ENCODE measurements around the gene PEX26. TPM values are rescaled to one million over a fixed set of nuclear protein-coding genes. Genes with fewer than 3 reads are reported as not detected.

The PEX26 gene
- total and polyA plus RNA-seq, 2 of the 13 experiments (the other 11 are each of a cell fraction or from before 2014, with no cell fraction given), result 10.6 to 25.1 TPM

DNA sequence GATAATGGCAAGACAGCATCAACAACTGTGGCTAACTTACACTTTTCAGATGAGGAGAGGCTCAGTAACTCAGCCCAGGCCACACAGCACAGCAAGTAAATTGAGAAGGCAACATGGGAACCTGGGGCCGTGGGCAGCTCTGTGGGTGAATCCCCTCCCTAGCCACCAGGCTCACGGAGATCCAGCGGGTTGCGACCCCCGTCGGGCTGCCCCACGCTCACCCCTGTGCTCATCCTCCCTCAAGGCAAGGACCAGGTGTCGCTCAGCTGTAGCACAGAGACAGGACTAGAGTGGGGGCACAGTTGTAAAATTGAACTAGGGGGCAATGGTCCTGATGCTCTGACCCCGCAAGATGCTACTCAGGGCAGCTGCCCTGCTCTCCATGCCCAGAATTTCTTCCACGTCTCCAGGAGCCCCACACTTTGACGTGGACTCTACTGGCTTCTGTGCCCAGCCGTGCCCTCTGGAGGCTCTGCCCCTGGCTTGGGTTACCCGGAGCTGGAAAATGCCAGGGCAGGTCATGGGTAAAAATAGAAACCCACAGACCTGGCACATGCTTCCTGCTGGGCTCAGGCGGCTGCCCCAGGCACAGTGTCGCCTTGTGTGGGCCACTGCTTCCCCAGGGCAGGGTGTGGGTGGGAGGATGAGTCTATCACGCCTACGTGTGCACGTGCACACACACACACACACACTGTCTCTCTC lies 41.8 kb downstream of the PEX26 start:
- Histone ChIP-seq H3K4me2 (ENCODE audit: low read depth, low read length) (no peak overlapping the region), H4K20me1 (ENCODE audit: insufficient read depth, low read length) (no peaks in the 10 kb centered on the region), H3K36me3 (replicated peaks in 1 of 2; ENCODE audit: control insufficient read depth in 1 of 2, insufficient read depth in 2 of 2, low read length in 2 of 2) (no peaks in the 10 kb centered on the region), H3K79me2 (ENCODE audit: insufficient read depth, low read length) (no peaks in the 10 kb centered on the region), H3K27ac (ENCODE audit: extremely low read length, insufficient read depth, low read length) (no peak overlapping the region), H3K4me3 (replicated peaks in 1 of 3; ENCODE audit: insufficient read depth in 1 of 3, low read depth in 2 of 3, low read length in 3 of 3) (no peak overlapping the region), H3K9ac (ENCODE audit: insufficient read depth, low read depth, low read length) (no peak overlapping the region), H3K27me3 (ENCODE audit: control insufficient read depth in 1 of 2, insufficient read depth in 2 of 2, low read length in 2 of 2) (peaks cover 2 to 10% of the 10 kb centered on the region in 2 experiments; a peak in 3 of 5 replicates), H2AFZ (ENCODE audit: low read length) (no peak overlapping the region), H3K4me1 (ENCODE audit: insufficient read depth, low read length) (peaks cover 7% of the 10 kb centered on the region), H3K9me3 (ENCODE audit: low read length) (no peaks in the 10 kb centered on the region)
- intact Hi-C loops (cut with micrococcal nuclease; ENCODE audit: unreplicated experiment), result no loop called here
- no peak for ATAC-seq
- in situ Hi-C loops (cut with HindIII; ENCODE audit: extremely low pct_ligation_motif_present, low pct_unique_long_range_greater_than_20kb), result no loop called here
- FAIRE-seq, result no peak
- ChIA-PET POLR2A (no interaction called here), CTCF (ENCODE audit: low intra/inter-chr PET ratio, low total read pairs) (no interaction called here)
- WGBS (ENCODE audit: low lambda C conversion rate), result 71% methylated on average over 12 of the region's 18 CpGs
- DNase-seq (ENCODE audit: low spot score), result no peak
- no TSS peak for BruUV-seq (replicated peaks)
- TF ChIP-seq ZNF75D (CRISPR knock-in tag; IDR thresholded peaks at IDR 0.05; ENCODE audit: borderline replicate concordance) (no peak), NFYB (CRISPR knock-in tag; IDR thresholded peaks at IDR 0.05) (no peak), ZNF512B (CRISPR knock-in tag; IDR thresholded peaks at IDR 0.05; ENCODE audit: borderline replicate concordance) (no peak), HIVEP1 (CRISPR knock-in tag; IDR thresholded peaks at IDR 0.05) (no peak), YEATS4 (CRISPR knock-in tag; IDR thresholded peaks at IDR 0.05; ENCODE audit: borderline replicate concordance) (no peak), ZBTB7B (CRISPR knock-in tag; IDR thresholded peaks at IDR 0.05) (no peak), PHF20 (CRISPR knock-in tag; IDR thresholded peaks at IDR 0.05) (no peak), ZFP1 (CRISPR knock-in tag; IDR thresholded peaks at IDR 0.05) (no peak), CSRNP2 (CRISPR knock-in tag; conservative IDR thresholded peaks at IDR 0.05; ENCODE audit: low read depth) (no peak), ZNF850 (CRISPR knock-in tag; conservative IDR thresholded peaks at IDR 0.05) (no peak), ZNF276 (CRISPR knock-in tag; IDR thresholded peaks at IDR 0.05; ENCODE audit: low read depth) (no peak), ZNF773 (CRISPR knock-in tag; IDR thresholded peaks at IDR 0.05; ENCODE audit: borderline replicate concordance) (no peak)
- TF ChIP-seq, protein P1, sequence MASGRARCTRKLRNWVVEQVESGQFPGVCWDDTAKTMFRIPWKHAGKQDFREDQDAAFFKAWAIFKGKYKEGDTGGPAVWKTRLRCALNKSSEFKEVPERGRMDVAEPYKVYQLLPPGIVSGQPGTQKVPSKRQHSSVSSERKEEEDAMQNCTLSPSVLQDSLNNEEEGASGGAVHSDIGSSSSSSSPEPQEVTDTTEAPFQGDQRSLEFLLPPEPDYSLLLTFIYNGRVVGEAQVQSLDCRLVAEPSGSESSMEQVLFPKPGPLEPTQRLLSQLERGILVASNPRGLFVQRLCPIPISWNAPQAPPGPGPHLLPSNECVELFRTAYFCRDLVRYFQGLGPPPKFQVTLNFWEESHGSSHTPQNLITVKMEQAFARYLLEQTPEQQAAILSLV (CRISPR knock-in tag; IDR thresholded peaks at IDR 0.05; ENCODE audit: borderline replicate concordance), result no peak
- TF ChIP-seq, protein P2, sequence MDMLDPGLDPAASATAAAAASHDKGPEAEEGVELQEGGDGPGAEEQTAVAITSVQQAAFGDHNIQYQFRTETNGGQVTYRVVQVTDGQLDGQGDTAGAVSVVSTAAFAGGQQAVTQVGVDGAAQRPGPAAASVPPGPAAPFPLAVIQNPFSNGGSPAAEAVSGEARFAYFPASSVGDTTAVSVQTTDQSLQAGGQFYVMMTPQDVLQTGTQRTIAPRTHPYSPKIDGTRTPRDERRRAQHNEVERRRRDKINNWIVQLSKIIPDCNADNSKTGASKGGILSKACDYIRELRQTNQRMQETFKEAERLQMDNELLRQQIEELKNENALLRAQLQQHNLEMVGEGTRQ (IDR thresholded peaks at IDR 0.05; ENCODE audit: low read depth, low read length), result no peak
- TF ChIP-seq, protein P2 (CRISPR knock-in tag; IDR thresholded peaks at IDR 0.05; ENCODE audit: borderline replicate concordance), result no peak
